Prostate gland (tissue), 2 donors: ENCODE data around the gene ALG6. TPM values are rescaled to one million over a fixed set of nuclear protein-coding genes. Genes with fewer than 3 reads are reported as not detected.
A peak's percentile ranks its signal among the peaks of the same experiment; 100 is the strongest.

Source experiments
- DNase-seq: peaks from one replicate; pipeline ENCODE4 v3.0.0-alpha.2; 2019; ENCODE audit warnings: low spot score
- H3K27ac ChIP-seq, 2 donors: fragments of 200-600 bp; sonication (generic); 2 replicates each; pipeline ENCODE4 v1.5.1; 2017 to 2019
- H3K27me3 ChIP-seq: fragments of 200-600 bp; sonication (generic); replicated peaks from 2 replicates; pipeline ENCODE4 v1.5.1; 2019; ENCODE audit not compliant: insufficient read depth
- H3K36me3 ChIP-seq, 2 donors: fragments of 200-600 bp; sonication (generic); 1 replicate in 1 of 2; 2 replicates in 1 of 2; pipeline versions ENCODE4 v1.5.1 to v1.8.1; 2017 to 2019
- H3K4me1 ChIP-seq: fragments of 200-600 bp; sonication (generic); replicated peaks from 2 replicates; pipeline ENCODE4 v1.5.1; 2019
- H3K4me3 ChIP-seq, 2 donors: fragments of 200-600 bp; sonication (generic); 2 replicates each; pipeline ENCODE4 v1.5.1; 2017 to 2019
- H3K9me3 ChIP-seq: fragments of 200-600 bp; sonication (generic); 2 replicates; pipeline ENCODE4 v1.5.1; 2017
- POLR2A ChIP-seq: fragments of 450-650 bp; IDR thresholded peaks from one replicate; pipeline ENCODE4 v1.6.1; 2016; ENCODE audit warnings: antibody characterized with exemption, mild to moderate bottlenecking
- POLR2AphosphoS5 ChIP-seq: sonication (generic); formaldehyde crosslinking; IDR thresholded peaks from one replicate; pipeline ENCODE4 v1.6.1; 2017; ENCODE audit warnings: antibody characterized with exemption
- WGBS: methylation state at CpG from one replicate; pipeline ENCODE4 v1.1.5; 2018; 5-methylcytosine and 5-hydroxymethylcytosine counted together
- intact Hi-C: fragments of 100-400 bp; cut with DNase I; formaldehyde crosslinking; loops from one replicate; pipeline ENCODE4 v1.14.2; 2022
- total RNA-seq, 2 donors: library from RNA; depleted of rRNA; stranded (reverse); fragments of >200 nt; gene quantifications; one replicate each; pipeline ENCODE4 v1.1.0, GENCODE V29; 2016
- TF ChIP-seq, protein P1 (sequence below), 4 experiments: fragments of 200-600 bp in 2 of 4; fragments of 450-650 bp in 2 of 4; sonication (generic) in 2 of 4; IDR thresholded peaks; 1 replicate in 3 of 4; 2 replicates in 1 of 4; pipeline ENCODE4 v1.5.1; 2016 to 2019; ENCODE audit warnings: antibody characterized with exemption in 4 of 4, mild to moderate bottlenecking in 2 of 4, moderate library complexity in 2 of 4

ALG6 gene
- total RNA-seq, 2 donors from 2014 or later, result 10.2 to 17.6 TPM

DNA sequence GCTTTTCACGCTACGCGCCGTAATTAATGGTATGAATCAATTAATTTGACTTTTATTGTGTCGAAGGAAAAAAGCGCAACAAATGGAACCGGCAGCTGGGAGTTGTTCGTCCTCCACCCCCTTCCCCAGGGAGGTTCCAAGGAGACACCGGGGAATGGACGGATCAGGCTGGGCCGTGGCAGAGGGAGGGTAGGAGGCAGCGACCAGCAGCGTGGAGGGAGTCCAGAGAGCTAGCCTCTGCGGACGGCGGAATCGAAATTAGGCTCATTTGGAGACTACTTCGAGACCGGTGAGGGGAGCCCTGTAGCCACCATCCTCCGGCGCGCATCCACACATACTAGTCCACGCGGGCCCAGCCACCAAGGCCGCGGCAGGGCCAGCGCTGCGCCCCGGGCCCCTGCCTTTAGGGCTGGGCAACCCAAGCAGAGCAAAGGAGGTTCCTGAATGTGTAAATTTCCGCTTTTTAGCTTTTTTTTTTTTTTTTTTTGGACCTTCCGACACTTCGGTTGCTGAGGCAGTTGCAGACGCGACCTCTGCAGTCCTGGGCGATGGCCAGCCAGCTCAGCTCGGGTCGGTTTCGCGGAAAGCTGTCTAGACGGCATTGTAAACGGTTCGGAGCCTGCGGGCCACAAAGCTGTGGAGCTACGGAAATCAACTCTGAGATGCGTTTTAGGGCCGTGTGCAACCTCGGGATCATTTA lies 47.3 kb upstream of the ALG6 start:
- Histone ChIP-seq H3K4me1 (peaks cover 10% of the 10 kb centered on the region), H3K4me3 (no peak overlapping the region), H3K9me3 (no peaks in the 10 kb centered on the region), H3K36me3 (no peaks in the 10 kb centered on the region), H3K27me3 (peaks cover 67% of the 10 kb centered on the region), H3K27ac (no peak overlapping the region)
- DNase-seq, result no peak
- 8% methylated on average over 47 of the region's 47 CpGs for WGBS
- intact Hi-C loops, result no loop called here
- TF ChIP-seq POLR2A (no peak), POLR2AphosphoS5 (no peak)
- TF ChIP-seq, protein P1, sequence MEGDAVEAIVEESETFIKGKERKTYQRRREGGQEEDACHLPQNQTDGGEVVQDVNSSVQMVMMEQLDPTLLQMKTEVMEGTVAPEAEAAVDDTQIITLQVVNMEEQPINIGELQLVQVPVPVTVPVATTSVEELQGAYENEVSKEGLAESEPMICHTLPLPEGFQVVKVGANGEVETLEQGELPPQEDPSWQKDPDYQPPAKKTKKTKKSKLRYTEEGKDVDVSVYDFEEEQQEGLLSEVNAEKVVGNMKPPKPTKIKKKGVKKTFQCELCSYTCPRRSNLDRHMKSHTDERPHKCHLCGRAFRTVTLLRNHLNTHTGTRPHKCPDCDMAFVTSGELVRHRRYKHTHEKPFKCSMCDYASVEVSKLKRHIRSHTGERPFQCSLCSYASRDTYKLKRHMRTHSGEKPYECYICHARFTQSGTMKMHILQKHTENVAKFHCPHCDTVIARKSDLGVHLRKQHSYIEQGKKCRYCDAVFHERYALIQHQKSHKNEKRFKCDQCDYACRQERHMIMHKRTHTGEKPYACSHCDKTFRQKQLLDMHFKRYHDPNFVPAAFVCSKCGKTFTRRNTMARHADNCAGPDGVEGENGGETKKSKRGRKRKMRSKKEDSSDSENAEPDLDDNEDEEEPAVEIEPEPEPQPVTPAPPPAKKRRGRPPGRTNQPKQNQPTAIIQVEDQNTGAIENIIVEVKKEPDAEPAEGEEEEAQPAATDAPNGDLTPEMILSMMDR (IDR thresholded peaks at IDR 0.05), result no peak

DNA sequence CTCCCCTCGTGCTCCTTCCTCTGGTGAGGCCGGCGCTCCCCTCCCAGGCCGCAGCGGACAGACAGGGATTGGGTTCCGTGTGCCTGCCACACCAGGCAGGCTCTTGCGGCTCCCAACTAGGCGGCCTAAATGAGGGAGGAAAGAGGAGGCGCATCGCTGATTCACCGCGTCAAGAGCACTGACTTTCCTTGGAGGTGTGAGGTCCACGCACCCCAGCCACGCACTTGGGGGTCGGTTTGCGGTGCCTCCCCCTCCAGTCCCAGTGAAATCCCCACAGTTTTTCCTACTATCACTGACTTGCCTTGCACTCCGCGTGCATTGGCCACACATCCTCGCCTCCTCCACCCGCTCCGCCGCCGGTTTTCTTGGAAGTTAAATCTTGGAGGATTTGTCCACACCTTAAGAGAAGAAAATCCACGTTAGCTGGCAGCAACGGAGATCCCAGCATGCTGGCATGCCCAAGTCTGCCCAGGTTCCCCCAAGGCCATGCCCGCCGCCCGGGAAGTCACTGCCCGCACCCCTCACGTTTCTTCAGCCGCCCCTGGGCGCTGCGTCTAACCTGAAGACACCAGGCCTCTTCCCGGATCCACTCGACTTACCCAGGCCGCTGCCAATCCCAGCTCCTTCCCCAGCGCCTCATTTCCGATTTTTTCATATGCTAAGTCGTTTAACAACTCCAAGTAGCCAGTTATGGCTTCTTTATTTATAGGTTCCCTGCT lies 46.2 kb upstream of the ALG6 start:
- no peaks in the 10 kb centered on the region for H3K9me3 ChIP-seq
- TF ChIP-seq, protein P1 (IDR thresholded peaks at IDR 0.05), result no peak
- TF ChIP-seq POLR2A, result no peak
- no peak for TF ChIP-seq POLR2AphosphoS5
- H3K4me1 ChIP-seq, result peaks cover 10% of the 10 kb centered on the region
- intact Hi-C loops, result no loop called here
- WGBS, result 15% methylated on average over 38 of the region's 39 CpGs
- DNase-seq, result no peak
- H3K4me3 ChIP-seq, result no peak overlapping the region
- no peaks in the 10 kb centered on the region for H3K36me3 ChIP-seq
- peaks cover 73% of the 10 kb centered on the region for H3K27me3 ChIP-seq
- H3K27ac ChIP-seq, result no peak overlapping the region

DNA sequence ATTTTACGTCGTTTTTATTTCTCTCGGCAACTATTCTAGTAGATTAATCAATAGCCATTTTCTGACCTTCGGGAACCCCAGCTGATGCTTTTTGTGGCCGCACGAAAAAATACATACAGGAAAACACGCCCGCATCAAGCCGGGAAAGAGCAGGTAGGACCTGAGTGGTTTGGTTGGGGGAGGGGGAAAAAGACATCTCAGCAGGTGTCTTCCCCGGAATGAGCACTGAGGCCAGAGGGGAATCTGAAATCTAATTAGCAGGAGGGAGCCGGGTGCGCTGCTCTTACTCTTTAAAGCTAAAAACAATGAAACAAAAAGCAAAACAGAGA lies 45.7 kb upstream of the ALG6 start:
- peaks cover 74% of the 10 kb centered on the region for H3K27me3 ChIP-seq
- no peak for DNase-seq
- peaks cover 10% of the 10 kb centered on the region for H3K4me1 ChIP-seq
- no peaks in the 10 kb centered on the region for H3K36me3 ChIP-seq
- 10% methylated on average over 12 of the region's 12 CpGs for WGBS
- no peak for TF ChIP-seq POLR2A
- TF ChIP-seq, protein P1 (IDR thresholded peaks at IDR 0.05), result no peak
- no peak for TF ChIP-seq POLR2AphosphoS5
- peak overlapping the region; percentile 27 to 32 for H3K4me3 ChIP-seq
- H3K9me3 ChIP-seq, result no peaks in the 10 kb centered on the region
- no peak overlapping the region for H3K27ac ChIP-seq
- intact Hi-C loops, result no loop called here

DNA sequence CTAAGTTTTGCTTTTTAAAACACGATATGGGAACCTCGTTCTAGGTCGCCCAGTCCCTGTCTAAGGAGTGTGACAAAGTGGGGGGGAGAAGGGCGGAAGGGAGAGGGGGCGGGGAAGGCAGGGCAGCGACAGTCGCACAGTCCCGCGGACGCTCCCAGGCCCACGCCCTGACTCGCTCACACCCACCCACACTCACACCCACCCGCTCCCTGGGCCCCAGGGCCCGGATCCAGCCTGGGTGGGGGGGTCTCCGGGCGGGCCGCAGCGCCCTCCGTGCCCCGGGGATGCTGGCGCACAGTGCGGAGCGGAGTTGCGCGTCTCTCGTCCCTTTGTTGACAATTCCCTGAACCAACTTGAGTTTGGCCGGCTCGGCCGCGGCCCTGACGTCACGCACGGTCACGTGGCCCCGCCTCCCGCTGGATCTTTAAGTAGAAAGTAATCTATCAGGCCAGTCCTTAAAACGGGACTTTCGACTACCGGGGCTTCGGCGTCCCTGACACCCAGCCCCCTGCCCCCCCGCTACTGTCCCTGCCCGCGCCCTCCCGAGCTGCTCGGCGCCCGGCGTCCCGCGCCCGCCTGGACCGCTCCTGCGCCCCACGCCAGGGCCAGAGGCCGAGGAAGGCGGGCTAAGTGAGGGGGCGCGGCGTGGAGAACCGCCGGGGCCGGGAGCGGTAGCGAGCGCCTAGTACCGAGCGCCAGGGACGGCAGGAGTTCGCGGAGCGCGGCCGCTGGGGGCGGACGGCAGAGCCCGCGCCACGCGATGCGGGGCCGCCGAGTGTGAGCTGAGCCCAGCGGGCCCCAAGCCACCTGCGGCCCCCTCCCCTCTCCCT lies 45.1 kb upstream of the ALG6 start, which contains the start of gene FOXD3:
FOXD3 (plus strand) TSS at position 454 of the 830 bp plus-strand sequence. CDS start 492 bp downstream, outside the sequence.
- TF ChIP-seq POLR2A (no peak), POLR2AphosphoS5 (peak; percentile 71)
- peaks cover 9% of the 10 kb centered on the region for H3K4me1 ChIP-seq
- intact Hi-C loops, result no loop called here
- DNase-seq, result peak; percentile 53
- H3K27me3 ChIP-seq, result peaks cover 78% of the 10 kb centered on the region
- no peaks in the 10 kb centered on the region for H3K9me3 ChIP-seq
- H3K27ac ChIP-seq, result no peak within 1 kb of the TSS
- 1% methylated on average over 58 of the region's 85 CpGs for WGBS
- H3K36me3 ChIP-seq, result no peaks in the 10 kb centered on the region
- H3K4me3 ChIP-seq, result peak within 1 kb of the TSS; percentile 27 to 32
